ENCODE measurements around the gene TMPRSS2.
A peak's percentile ranks its signal among the peaks of the same experiment; 100 is the strongest.
"Not testable (repeated sequence)": the region's sequence is repeated elsewhere in the genome, so short reads cannot be mapped to it uniquely, and the experiment has no call there.

Gene TMPRSS2

DNA sequence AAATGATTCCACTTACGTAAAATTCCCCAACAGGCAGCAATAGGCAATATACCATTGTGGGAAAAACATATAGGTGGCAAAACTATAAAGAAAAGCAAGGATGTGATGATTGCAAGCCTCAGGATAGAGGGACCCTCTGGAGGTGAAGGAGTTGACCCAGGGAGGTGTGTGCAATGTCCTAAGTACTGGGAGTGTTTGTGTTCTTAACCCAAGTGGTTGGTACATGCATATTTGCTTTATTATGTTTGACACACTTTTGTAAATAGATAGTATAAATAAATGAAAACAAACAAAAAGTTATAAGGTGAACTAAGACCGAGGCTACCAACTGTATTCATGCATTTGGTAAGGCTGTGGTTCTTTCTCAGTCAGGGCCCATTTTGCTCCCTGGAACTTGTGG lies 74.4 kb downstream of the TMPRSS2 start:
- H3K4me1 Mint-ChIP-seq, result peaks cover 36% of the 10 kb centered on the region
- H3K36me3 Mint-ChIP-seq, result peaks cover 56% of the 10 kb centered on the region
- no peak overlapping the region for H3K27ac Mint-ChIP-seq
- no peak for ATAC-seq
- no peaks in the 10 kb centered on the region for H3K27me3 Mint-ChIP-seq
- H3K9me3 Mint-ChIP-seq, result peaks cover 11% of the 10 kb centered on the region
- H3K4me3 Mint-ChIP-seq, result no peak overlapping the region

DNA sequence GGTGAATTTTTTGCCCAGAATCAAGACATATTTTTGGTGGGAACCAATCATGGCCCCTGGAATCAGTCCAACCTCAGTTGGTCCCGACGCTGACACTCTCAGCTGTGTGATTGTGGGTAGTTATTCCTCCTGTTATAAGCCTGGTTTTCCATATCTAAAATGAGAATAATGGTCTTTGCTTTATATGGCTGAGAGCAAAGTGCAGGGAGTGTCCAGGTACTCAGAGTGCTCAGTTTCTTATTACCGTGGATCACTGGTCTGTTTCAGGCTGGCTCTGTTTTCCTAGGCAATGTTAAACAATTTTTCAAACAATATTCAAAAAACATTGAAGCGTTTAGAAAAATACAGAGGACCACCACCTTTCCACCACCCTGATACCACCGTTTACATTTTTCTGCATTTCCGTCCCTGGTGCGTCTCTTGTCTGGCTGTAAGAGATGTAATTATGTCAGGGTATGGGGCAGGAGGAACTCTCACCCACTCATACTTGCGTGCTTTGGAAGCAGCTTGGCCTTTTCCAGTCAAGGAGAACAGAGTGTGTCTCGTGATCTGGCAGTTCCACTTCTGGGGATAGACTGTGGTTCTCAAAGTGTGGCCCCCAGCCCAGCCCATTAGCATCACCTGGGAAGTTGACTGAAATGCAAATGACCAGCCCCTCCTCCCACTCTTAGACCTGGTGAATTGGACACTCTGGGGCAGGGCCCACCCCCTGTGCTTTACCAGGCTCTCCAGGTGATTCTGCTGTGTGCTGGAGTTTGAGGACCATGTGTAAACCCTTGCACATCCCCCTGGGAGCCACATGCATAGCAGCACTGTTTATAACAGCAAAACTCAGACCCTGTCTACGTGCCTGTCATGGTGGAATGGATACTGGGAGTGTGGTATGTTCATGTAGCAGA lies 75.1 kb downstream of the TMPRSS2 start:
- Mint-ChIP-seq H3K9me3 (peaks cover 11% of the 10 kb centered on the region), H3K4me1 (peaks cover 44% of the 10 kb centered on the region), H3K36me3 (peaks cover 48% of the 10 kb centered on the region), H3K4me3 (no peak overlapping the region), H3K27me3 (no peaks in the 10 kb centered on the region), H3K27ac (peak overlapping the region; percentile 56)
- ATAC-seq, result no peak

DNA sequence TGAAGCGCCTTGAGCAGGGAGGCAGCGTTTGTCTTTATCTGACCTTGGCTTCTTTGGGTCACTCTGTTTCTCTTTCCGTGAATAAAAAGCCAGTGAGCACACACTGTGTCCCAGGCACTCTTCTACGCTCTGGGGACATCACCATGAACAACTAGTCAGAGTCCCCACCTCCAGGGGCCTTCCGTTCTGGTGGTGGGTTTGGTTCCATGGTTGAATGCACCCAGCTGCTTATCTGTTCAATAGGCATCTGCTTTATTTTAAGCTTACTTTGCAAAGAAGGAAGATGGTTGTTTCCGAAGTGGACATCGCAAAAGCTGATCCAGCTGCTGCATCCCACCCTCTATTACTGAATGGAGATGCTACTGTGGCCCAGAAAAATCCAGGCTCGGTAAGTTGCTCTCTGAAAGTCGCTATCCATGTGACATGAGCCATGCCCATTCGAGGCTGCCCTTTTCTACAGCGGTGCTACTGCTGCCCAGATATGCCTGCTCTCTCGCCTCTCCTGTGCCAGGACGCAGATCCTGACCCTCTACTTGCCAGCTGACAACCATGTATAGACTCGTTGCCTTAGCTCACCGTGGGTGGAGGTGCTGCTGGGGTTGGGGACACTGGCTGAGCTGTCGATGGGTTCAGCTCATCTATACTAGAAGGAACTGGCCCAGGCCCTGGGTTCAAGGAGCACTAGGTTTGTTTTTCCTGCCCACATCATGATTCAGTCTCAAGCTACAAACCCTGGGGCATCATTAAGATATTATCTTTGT lies 76.0 kb downstream of the TMPRSS2 start:
- Mint-ChIP-seq H3K4me1 (peaks cover 52% of the 10 kb centered on the region), H3K36me3 (peaks cover 44% of the 10 kb centered on the region), H3K27ac (peak overlapping the region; percentile 56), H3K9me3 (peaks cover 11% of the 10 kb centered on the region), H3K4me3 (peak overlapping the region; percentile 8), H3K27me3 (no peaks in the 10 kb centered on the region)
- ATAC-seq, result peak; percentile 97

DNA sequence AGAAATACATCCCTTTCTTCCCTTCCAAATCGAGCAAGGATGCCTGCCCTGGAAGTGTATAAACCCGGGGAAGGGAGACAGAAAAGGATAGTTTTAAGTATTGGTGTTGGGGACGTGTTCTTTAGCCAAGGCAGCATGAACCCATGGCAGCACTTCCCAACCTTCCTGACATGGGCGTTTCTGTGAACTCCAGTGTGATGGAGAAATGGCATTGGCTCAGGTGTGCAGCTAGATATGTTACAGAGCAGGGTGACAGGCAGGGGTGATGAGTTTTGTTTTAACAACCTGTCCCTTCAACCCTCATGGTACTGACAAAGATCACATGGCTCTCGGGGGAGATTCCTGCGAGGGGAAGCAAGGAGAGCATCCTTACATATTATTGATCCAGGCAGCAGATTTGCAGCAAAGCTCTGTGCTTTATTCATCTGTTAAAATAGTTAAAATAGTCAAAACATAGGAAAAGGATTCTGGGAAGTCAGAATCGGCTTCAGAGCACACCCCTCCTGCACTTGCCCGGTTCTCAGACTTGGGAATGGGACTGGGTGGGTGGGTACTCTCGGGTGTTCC lies 78.0 kb downstream of the TMPRSS2 start:
- Mint-ChIP-seq H3K27me3 (no peaks in the 10 kb centered on the region), H3K9me3 (peaks cover 7% of the 10 kb centered on the region), H3K27ac (no peak overlapping the region), H3K4me1 (peaks cover 72% of the 10 kb centered on the region), H3K4me3 (no peak overlapping the region), H3K36me3 (peaks cover 24% of the 10 kb centered on the region)
- no peak for ATAC-seq

DNA sequence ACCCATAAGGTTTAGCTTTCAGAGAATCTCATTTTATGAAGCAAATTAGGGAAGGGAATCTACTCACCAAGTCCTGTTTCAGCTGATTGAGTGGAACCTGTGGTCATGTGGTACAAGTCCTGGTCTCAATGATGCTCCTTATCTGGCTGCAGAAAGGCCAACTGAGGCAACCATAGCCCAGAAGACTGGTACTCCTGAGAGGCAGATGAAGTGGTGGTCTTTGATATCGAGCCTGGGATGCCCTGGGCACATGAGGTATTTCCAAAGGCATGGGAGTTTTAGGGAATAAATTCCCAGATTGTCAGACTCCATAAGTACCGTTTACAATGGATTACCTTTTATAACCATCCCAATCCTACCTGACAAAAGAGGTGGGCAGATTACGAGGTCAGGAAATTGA lies 78.7 kb downstream of the TMPRSS2 start:
- Mint-ChIP-seq H3K4me1 (peaks cover 76% of the 10 kb centered on the region), H3K36me3 (peaks cover 17% of the 10 kb centered on the region), H3K4me3 (no peak overlapping the region), H3K27me3 (no peaks in the 10 kb centered on the region), H3K27ac (no peak overlapping the region), H3K9me3 (peaks cover 1% of the 10 kb centered on the region)
- ATAC-seq, result no peak

DNA sequence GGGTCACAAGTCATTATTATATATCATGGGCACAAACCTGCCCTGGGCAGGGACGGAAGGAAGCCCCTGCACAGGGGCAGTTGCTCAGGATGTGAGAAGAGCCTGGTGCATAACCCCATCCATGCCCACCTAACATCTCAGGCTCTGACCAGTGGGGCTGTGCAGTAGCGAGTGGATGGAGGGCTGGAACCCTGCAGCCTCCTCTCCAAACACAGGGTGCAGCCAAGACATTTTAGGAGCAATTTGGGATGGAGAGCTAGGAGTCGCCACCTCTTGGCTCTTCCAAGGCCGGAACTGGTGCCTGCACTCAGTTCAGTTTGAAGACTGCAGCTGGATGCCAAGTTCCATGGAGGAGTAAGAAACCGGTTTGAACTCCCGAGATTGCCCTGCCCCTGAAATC lies 79.1 kb downstream of the TMPRSS2 start:
- Mint-ChIP-seq H3K27me3 (no peaks in the 10 kb centered on the region), H3K9me3 (no peaks in the 10 kb centered on the region), H3K27ac (no peak overlapping the region), H3K4me1 (peaks cover 80% of the 10 kb centered on the region), H3K4me3 (no peak overlapping the region), H3K36me3 (peaks cover 13% of the 10 kb centered on the region)
- no peak for ATAC-seq

DNA sequence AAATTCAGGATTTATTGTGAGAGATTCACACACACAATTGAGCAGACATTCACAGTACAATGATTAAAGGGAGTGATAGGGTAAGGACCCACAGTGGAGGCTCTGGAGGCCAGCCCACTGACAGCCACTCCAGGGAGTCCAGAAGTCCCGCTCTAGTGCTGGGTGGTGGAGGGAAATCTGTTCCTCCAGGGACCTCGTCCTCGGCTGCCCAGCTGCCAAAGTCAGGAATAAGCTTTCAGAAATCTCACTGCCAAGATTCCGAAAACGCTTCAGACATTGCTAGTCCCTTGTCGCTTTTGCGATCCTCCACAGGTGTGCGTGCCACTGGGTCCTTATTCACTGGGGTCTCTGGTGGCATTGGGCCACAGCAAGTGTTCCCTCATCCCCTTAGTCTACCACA lies 79.6 kb downstream of the TMPRSS2 start:
- H3K27me3 Mint-ChIP-seq, result no peaks in the 10 kb centered on the region
- peaks cover 8% of the 10 kb centered on the region for H3K36me3 Mint-ChIP-seq
- H3K9me3 Mint-ChIP-seq, result no peaks in the 10 kb centered on the region
- H3K4me1 Mint-ChIP-seq, result peaks cover 86% of the 10 kb centered on the region
- no peak for ATAC-seq
- no peak overlapping the region for H3K4me3 Mint-ChIP-seq
- no peak overlapping the region for H3K27ac Mint-ChIP-seq

DNA sequence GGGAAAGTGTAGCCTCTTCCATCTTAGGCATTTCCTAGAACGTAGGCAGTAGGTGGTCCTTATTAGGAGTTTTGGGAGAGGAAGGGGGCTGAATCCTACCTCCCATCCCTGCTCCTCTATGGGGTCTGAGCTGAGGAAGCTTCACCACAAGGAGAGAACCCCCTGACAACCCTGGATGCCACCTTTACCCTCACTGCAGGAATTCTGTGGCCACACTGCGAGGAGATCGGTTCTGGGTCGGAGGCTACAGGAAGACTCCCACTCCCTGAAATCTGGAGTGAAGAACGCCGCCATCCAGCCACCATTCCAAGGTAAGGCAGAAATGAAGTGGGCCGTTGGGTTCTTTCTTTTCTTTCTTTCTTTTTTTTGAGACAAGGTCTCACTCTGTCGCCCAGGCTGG lies 80.4 kb downstream of the TMPRSS2 start:
- no peak for ATAC-seq
- Mint-ChIP-seq H3K27ac (peak overlapping the region; percentile 95), H3K36me3 (no peaks in the 10 kb centered on the region), H3K9me3 (no peaks in the 10 kb centered on the region), H3K4me3 (no peak overlapping the region), H3K27me3 (no peaks in the 10 kb centered on the region), H3K4me1 (peaks cover 87% of the 10 kb centered on the region)

DNA sequence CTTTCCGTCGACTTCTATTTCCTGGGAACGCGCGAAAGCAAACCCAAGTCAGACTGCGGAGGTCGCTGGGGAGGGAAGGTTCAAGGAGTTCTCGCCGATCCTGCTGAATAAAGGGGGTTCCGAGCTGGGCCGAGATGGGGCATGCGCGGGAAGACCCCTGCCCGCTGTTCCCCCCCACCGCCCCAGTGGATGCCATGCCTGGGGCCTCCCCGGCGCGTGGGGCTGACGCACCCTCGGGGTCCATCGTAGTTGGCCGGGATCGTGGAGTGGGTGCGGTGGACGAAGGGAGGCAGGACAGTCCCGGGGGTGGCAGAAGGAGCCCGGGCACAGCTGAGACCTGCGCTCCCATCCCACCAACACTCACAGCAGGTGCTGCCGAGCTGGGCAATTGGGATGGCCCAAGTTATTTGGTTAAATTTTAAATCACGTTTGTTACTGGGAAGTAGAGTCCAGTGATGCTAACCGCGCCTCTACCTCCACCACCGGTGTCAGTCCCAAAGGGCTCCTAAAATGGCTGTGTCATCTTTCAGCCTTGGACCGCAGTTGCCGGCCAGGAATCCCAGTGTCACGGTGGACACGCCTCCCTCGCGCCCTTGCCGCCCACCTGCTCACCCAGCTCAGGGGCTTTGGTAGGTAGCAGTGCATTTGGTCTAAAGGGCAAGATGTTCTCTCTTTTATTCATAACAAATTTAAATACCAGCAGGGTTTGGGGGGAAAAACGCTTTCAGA lies 81.1 kb downstream of the TMPRSS2 start:
- peak overlapping the region; percentile 95 for H3K4me3 Mint-ChIP-seq
- no peaks in the 10 kb centered on the region for H3K36me3 Mint-ChIP-seq
- no peak for ATAC-seq
- H3K27ac Mint-ChIP-seq, result peak overlapping the region; percentile 95
- peaks cover 87% of the 10 kb centered on the region for H3K4me1 Mint-ChIP-seq
- no peaks in the 10 kb centered on the region for H3K27me3 Mint-ChIP-seq
- no peaks in the 10 kb centered on the region for H3K9me3 Mint-ChIP-seq

DNA sequence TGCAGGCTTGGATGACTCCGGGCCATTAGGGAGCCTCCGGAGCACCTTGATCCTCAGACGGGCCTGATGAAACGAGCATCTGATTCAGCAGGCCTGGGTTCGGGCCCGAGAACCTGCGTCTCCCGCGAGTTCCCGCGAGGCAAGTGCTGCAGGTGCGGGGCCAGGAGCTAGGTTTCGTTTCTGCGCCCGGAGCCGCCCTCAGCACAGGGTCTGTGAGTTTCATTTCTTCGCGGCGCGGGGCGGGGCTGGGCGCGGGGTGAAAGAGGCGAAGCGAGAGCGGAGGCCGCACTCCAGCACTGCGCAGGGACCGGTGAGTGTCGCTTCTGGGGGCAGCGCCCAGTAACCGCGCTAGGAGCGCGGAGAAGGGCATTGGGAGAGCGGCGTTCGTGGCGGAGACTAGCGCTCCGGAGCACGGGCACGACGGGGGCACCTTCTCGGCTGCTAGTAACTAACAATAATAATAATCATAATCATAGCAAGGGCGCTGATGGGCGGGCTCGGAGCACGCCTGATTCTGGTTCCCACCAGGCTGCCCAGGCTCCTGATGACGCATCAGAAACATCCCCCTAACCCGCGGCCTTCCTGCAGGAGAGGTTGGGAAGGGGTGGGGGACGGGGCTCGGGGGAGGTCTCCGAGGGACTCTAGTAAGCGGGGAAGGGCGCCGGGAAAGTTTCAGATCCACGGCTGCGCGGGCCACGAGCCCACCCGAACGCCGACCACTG lies 81.8 kb downstream of the TMPRSS2 start, which contains the start of gene MX1:
MX1 (plus strand) TSS at position 286 of the 722 bp plus-strand sequence. CDS start 5,832 bp downstream, outside the sequence.
- Mint-ChIP-seq H3K27ac (peak within 1 kb of the TSS; percentile 95), H3K27me3 (no peaks in the 10 kb centered on the region), H3K4me3 (peak within 1 kb of the TSS; percentile 95), H3K9me3 (no peaks in the 10 kb centered on the region), H3K4me1 (peaks cover 85% of the 10 kb centered on the region), H3K36me3 (no peaks in the 10 kb centered on the region)
- ATAC-seq, result peak; percentile 93

DNA sequence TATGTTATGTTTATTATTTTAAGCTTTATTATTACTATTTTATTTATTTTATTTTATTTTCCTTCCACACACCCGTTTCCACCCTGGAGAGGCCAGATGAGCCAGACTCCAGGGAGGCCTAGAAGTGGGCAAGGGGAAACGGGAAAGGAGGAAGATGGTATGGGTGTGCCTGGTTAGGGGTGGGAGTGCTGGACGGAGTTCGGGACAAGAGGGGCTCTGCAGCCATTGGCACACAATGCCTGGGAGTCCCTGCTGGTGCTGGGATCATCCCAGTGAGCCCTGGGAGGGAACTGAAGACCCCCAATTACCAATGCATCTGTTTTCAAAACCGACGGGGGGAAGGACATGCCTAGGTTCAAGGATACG lies 82.4 kb downstream of the TMPRSS2 start:
- peak overlapping the region; percentile 95 for H3K4me3 Mint-ChIP-seq
- H3K36me3 Mint-ChIP-seq, result no peaks in the 10 kb centered on the region
- H3K9me3 Mint-ChIP-seq, result no peaks in the 10 kb centered on the region
- H3K4me1 Mint-ChIP-seq, result peaks cover 87% of the 10 kb centered on the region
- H3K27ac Mint-ChIP-seq, result peak overlapping the region; percentile 95
- no peaks in the 10 kb centered on the region for H3K27me3 Mint-ChIP-seq
- ATAC-seq, result no peak

DNA sequence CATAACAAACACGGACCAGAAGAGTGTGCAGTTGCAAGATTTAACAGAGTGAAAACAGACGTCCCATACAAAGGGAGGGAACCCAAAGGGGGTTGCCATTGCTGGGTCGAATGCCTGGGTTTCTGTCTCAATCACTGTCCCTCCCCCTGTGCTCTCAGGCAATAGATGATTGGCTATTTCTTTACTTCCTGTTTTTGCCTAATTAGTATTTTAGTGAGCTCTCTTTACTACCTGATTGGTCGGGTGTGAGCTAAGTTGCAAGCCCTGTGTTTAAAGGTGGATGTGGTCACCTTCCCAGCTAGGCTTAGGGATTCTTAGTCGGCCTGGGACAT lies 84.7 kb downstream of the TMPRSS2 start:
- H3K9me3 Mint-ChIP-seq, result not testable (repeated sequence)

DNA sequence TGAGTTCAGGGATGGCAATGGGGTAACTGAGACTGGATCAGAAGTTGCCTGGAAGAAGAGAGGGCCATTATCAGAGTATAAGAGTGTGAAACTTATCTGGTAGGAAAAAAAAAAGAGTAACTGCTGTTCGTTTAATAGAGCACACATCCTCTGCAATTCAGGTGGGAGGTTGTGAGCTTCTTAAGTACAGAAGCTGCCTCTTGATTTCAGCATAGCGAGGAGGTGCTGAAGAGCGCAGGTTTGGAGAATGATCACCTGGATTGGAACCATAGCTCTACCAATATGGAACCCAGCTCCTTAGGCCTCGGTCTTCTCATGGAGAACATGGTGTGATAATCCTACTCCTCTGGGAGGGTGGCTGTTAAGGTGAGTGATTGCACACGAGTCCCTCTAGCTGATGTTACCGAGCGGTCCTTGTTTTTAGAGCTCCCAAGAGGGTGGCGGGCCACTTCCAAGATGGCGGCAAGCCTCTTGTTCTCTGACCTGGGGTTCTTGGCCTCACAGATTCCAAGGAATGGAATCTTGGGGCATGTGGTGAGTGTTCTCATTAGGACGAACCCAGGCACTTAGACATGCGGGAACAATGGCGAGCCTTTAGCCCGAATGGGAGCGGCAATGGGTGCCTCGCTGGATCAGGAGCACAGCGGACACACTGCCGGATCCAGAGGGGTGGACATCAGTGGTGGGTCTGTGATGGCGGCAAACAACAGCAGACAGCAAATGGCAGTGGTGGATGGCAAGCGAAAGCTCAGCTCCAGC lies 85.2 kb downstream of the TMPRSS2 start:
- Mint-ChIP-seq H3K27me3 (no peaks in the 10 kb centered on the region), H3K4me3 (no peak overlapping the region)
- no peak for ATAC-seq

More for the DNA sequence above, 84.7 kb downstream of the TMPRSS2 start:
- ATAC-seq, H3K27me3 Mint-ChIP-seq, H3K36me3 Mint-ChIP-seq, H3K4me3 Mint-ChIP-seq: not testable (repeated sequence)
- Mint-ChIP-seq H3K27ac (peak overlapping the region; percentile 52), H3K4me1 (peaks cover 80% of the 10 kb centered on the region)

DNA sequence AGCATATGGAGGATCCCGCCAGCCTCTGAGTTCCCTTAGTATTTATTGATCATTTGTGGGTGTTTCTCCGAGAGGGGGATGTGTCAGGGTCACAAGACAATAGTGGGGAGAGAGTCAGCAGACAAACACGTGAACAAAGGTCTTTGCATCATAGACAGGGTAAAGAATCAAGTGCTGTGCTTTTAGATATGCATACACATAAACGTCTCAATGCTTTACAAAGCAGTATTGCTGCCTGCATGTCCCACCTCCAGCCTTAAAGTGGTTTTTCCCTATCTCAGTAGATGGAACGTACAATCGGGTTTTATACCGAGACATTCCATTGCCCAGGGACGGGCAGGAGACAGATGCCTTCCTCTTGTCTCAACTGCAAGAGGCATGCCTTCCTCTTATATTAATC lies 87.0 kb downstream of the TMPRSS2 start:
- H3K4me3 Mint-ChIP-seq, result peak overlapping the region; percentile 77

More for the DNA sequence above, 85.2 kb downstream of the TMPRSS2 start:
- Mint-ChIP-seq H3K36me3 (no peaks in the 10 kb centered on the region), H3K27ac (peak overlapping the region; percentile 52), H3K9me3 (no peaks in the 10 kb centered on the region), H3K4me1 (peaks cover 74% of the 10 kb centered on the region)

More for the DNA sequence above, 87.0 kb downstream of the TMPRSS2 start:
- ATAC-seq, H3K9me3 Mint-ChIP-seq, H3K36me3 Mint-ChIP-seq, H3K27me3 Mint-ChIP-seq: not testable (repeated sequence)
- peaks cover 57% of the 10 kb centered on the region for H3K4me1 Mint-ChIP-seq
- H3K27ac Mint-ChIP-seq, result peak overlapping the region; percentile 59

All from stimulated activated memory B cell treated with anti-CD40 and anti-IgM and Interleukin-4, amounts not matched to agents 10 μg/mL and 1 μg/mL and 100 μg/mL, for 72 hours (primary cell).